ENCODE results near the gene NHLRC4. TPM values are rescaled to one million over a fixed set of nuclear protein-coding genes. Genes with fewer than 3 reads are reported as not detected.

Gene NHLRC4
- total and polyA plus RNA-seq, 2 of the 13 experiments (the other 11 are each of a cell fraction or from before 2014, with no cell fraction given), result 0.40 to 0.59 TPM

DNA sequence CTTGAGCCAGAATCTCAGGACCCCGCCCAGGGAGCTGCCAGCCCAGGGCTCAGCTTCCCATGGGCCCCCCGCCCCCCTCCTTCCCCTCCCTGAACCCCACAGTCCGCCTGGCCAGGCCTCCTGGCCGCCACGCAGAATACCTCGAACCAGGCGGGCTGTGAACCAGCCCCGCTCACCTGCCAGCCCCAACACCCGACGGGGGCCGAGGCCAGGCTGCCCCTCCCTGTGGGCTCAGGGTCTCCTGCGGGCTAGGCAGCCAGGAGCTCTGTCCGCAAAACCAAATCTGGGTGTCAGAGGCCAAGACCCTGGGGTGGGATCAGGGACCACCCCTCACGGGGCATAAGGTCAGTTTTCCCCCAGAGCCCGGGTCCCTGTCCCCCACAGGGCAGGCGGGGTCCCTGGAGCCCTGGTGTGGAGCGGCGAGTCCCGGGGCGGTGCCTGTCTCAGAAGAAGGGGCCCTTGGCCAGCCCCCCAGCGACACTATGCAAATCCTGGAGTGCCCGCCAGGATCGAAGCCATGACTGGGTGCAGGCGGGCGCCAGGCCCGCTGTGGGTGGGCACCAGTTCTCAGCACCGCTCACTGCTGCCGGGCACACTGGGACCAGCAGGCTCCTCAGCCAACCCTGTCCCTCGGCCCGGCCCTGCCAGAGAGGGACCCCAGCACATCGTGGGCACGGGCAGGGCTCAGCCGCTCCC lies 13.1 kb upstream of the NHLRC4 start:
- CTCF ChIA-PET (ENCODE audit: low intra/inter-chr PET ratio, low total read pairs), result no interaction called here
- Histone ChIP-seq H3K27me3 (ENCODE audit: control insufficient read depth in 1 of 2, insufficient read depth in 2 of 2, low read length in 2 of 2) (0 out of 5 replicates have a peak, but pooled peaks cover 0 to 5% of the 10 kb centered on the region in 2 experiments), H3K9me3 (ENCODE audit: low read length) (no peaks in the 10 kb centered on the region), H3K27ac (ENCODE audit: extremely low read length, insufficient read depth, low read length) (peak overlapping the region; percentile 67), H3K4me2 (ENCODE audit: low read depth, low read length) (no peak overlapping the region; the same call in 1 of the 2 replicates), H3K4me3 (replicated peaks in 1 of 3; ENCODE audit: insufficient read depth in 1 of 3, low read depth in 2 of 3, low read length in 3 of 3) (no peak overlapping the region), H3K9ac (ENCODE audit: insufficient read depth, low read depth, low read length) (no peak overlapping the region), H3K4me1 (ENCODE audit: insufficient read depth, low read length) (peaks cover 52% of the 10 kb centered on the region), H4K20me1 (ENCODE audit: insufficient read depth, low read length) (no peaks in the 10 kb centered on the region), H3K79me2 (ENCODE audit: insufficient read depth, low read length) (no peaks in the 10 kb centered on the region), H3K36me3 (replicated peaks in 1 of 2; ENCODE audit: control insufficient read depth in 1 of 2, insufficient read depth in 2 of 2, low read length in 2 of 2) (peaks cover 2 to 4% of the 10 kb centered on the region in 2 experiments; a peak in 2 of 5 replicates), H2AFZ (ENCODE audit: low read length) (no peak overlapping the region)
- DNase-seq (ENCODE audit: low spot score), result no peak
- WGBS (ENCODE audit: low lambda C conversion rate), result 98% methylated on average over 9 of the region's 33 CpGs
- POLR2A ChIA-PET, result interaction anchor here (1.0 kb wide), 1 partner anchor 10 kb away, joined by 3 read pairs; no protein-coding TSS in a partner anchor
- intact Hi-C loops (cut with micrococcal nuclease; ENCODE audit: unreplicated experiment), result no loop called here
- TSS peak; percentile 39 for BruUV-seq (replicated peaks)
- ATAC-seq, result no peak
- FAIRE-seq, result no peak
- in situ Hi-C loops (cut with HindIII; ENCODE audit: extremely low pct_ligation_motif_present, low pct_unique_long_range_greater_than_20kb), result no loop called here
- TF ChIP-seq ZNF678 (CRISPR knock-in tag; IDR thresholded peaks at IDR 0.05) (no peak), FOSL1 (CRISPR knock-in tag; IDR thresholded peaks at IDR 0.05; ENCODE audit: borderline replicate concordance) (no peak), POLR2A (IDR thresholded peaks at IDR 0.05; ENCODE audit: insufficient read depth in 1 of 2, low read depth in 2 of 2, low read length in 2 of 2) (0 out of 4 replicates have a peak, but pooled peaks of 1 of the 2 experiments have one; percentile 14), MEF2D (CRISPR knock-in tag; IDR thresholded peaks at IDR 0.05) (no peak), MEIS2 (CRISPR knock-in tag; IDR thresholded peaks at IDR 0.05) (no peak), HNRNPK (IDR thresholded peaks at IDR 0.05; ENCODE audit: low read depth, low read length, poor library complexity, severe bottlenecking) (peak; percentile 13), AGO2 (optimal IDR thresholded peaks at IDR 0.05; ENCODE audit: low read depth, low read length) (peak; percentile 63), ZNF772 (CRISPR knock-in tag; IDR thresholded peaks at IDR 0.05) (no peak), ZNF510 (CRISPR knock-in tag; IDR thresholded peaks at IDR 0.05; ENCODE audit: low read depth) (no peak), EEA1 (CRISPR knock-in tag; IDR thresholded peaks at IDR 0.05; ENCODE audit: borderline replicate concordance) (no peak), ZNF780A (CRISPR knock-in tag; IDR thresholded peaks at IDR 0.05) (no peak), HNRNPL (IDR thresholded peaks at IDR 0.05; ENCODE audit: low read depth, low read length) (peak; percentile 94), JUN (CRISPR knock-in tag; IDR thresholded peaks at IDR 0.05) (no peak), ZNF232 (CRISPR knock-in tag; IDR thresholded peaks at IDR 0.05; ENCODE audit: borderline replicate concordance) (no peak), ZNF292 (CRISPR knock-in tag; IDR thresholded peaks at IDR 0.05; ENCODE audit: borderline replicate concordance, low read depth) (no peak), EHMT2 (IDR thresholded peaks at IDR 0.05; ENCODE audit: borderline replicate concordance, low read depth, low read length) (no peak)
- TF ChIP-seq, protein P1, sequence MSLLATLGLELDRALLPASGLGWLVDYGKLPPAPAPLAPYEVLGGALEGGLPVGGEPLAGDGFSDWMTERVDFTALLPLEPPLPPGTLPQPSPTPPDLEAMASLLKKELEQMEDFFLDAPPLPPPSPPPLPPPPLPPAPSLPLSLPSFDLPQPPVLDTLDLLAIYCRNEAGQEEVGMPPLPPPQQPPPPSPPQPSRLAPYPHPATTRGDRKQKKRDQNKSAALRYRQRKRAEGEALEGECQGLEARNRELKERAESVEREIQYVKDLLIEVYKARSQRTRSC (CRISPR knock-in tag; IDR thresholded peaks at IDR 0.05; ENCODE audit: low read depth), result no peak
- TF ChIP-seq, protein P2, sequence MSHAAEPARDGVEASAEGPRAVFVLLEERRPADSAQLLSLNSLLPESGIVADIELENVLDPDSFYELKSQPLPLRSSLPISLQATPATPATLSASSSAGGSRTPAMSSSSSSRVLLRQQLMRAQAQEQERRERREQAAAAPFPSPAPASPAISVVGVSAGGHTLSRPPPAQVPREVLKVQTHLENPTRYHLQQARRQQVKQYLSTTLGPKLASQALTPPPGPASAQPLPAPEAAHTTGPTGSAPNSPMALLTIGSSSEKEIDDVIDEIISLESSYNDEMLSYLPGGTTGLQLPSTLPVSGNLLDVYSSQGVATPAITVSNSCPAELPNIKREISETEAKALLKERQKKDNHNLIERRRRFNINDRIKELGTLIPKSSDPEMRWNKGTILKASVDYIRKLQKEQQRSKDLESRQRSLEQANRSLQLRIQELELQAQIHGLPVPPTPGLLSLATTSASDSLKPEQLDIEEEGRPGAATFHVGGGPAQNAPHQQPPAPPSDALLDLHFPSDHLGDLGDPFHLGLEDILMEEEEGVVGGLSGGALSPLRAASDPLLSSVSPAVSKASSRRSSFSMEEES (CRISPR knock-in tag; IDR thresholded peaks at IDR 0.05), result no peak
- TF ChIP-seq, protein P3, sequence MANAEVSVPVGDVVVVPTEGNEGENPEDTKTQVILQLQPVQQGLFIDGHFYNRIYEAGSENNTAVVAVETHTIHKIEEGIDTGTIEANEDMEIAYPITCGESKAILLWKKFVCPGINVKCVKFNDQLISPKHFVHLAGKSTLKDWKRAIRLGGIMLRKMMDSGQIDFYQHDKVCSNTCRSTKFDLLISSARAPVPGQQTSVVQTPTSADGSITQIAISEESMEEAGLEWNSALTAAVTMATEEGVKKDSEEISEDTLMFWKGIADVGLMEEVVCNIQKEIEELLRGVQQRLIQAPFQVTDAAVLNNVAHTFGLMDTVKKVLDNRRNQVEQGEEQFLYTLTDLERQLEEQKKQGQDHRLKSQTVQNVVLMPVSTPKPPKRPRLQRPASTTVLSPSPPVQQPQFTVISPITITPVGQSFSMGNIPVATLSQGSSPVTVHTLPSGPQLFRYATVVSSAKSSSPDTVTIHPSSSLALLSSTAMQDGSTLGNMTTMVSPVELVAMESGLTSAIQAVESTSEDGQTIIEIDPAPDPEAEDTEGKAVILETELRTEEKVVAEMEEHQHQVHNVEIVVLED (CRISPR knock-in tag; IDR thresholded peaks at IDR 0.05; ENCODE audit: borderline replicate concordance), result no peak
- TF ChIP-seq, protein P4, sequence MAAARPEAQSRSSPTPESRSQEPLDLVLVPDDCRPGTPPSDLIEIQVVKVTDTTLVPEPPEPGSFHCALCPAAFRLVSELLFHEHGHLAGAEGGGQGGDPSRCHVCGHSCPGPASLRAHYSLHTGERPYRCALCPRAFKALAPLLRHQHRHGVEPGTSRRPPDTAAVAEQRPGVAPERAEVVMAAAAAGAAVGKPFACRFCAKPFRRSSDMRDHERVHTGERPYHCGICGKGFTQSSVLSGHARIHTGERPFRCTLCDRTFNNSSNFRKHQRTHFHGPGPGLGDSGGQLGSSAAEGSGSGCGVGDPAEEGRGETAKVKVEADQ (CRISPR knock-in tag; IDR thresholded peaks at IDR 0.05; ENCODE audit: borderline replicate concordance), result no peak
